Astrocyte (in vitro differentiated cells and primary cell): ENCODE measurements around the gene TRUB2. TPM values are rescaled to one million over a fixed set of nuclear protein-coding genes. Genes with fewer than 3 reads are reported as not detected.
A peak's percentile ranks its signal among the peaks of the same experiment; 100 is the strongest.

ENCODE experiments used
- DNase-seq: peaks from one replicate; pipeline ENCODE4 v3.0.0-alpha.2; 2010; ENCODE audit warnings: low read depth
- FAIRE-seq: peaks from 2 replicates; lab custom pipeline; 2011; peaks lifted over from hg19 to GRCh38; lab: Jason Lieb, UNC
- H2AFZ ChIP-seq: 2 replicates; pipeline ENCODE4 v1.6.0; 2012; ENCODE audit warnings: low read depth, low read length, inconsistent platforms
- H3K27ac ChIP-seq: 2 replicates; pipeline ENCODE4 v1.5.1; 2011; ENCODE audit warnings: low read depth, low read length, inconsistent platforms
- H3K27me3 ChIP-seq: 2 replicates; pipeline ENCODE4 v1.6.0; 2011; ENCODE audit warnings: low read length, inconsistent platforms; ENCODE audit not compliant: insufficient read depth
- H3K36me3 ChIP-seq: 2 replicates; pipeline ENCODE4 v1.5.1; 2011; ENCODE audit warnings: low read length, inconsistent platforms; ENCODE audit not compliant: insufficient read depth
- H3K4me1 ChIP-seq: 2 replicates; pipeline ENCODE4 v1.5.1; 2011; ENCODE audit warnings: low read length, inconsistent platforms; ENCODE audit not compliant: insufficient read depth
- H3K4me2 ChIP-seq: 2 replicates; pipeline ENCODE4 v1.6.0; 2012; ENCODE audit warnings: low read length, inconsistent platforms
- H3K4me3 ChIP-seq: 2 replicates; pipeline ENCODE4 v1.5.1; 2011; ENCODE audit warnings: low read depth, mild to moderate bottlenecking, low read length, inconsistent platforms; ENCODE audit not compliant: insufficient read depth
- H3K79me2 ChIP-seq: 2 replicates; pipeline ENCODE4 v1.6.0; 2012; ENCODE audit warnings: mild to moderate bottlenecking, low read length, inconsistent platforms; ENCODE audit not compliant: insufficient read depth
- H3K9ac ChIP-seq: 2 replicates; pipeline ENCODE4 v1.6.0; 2012; ENCODE audit warnings: mild to moderate bottlenecking, low read length, inconsistent platforms
- H3K9me3 ChIP-seq: 2 replicates; pipeline ENCODE4 v1.5.1; 2012; ENCODE audit warnings: low read depth, mild to moderate bottlenecking, low read length, inconsistent platforms; ENCODE audit not compliant: insufficient read depth
- H4K20me1 ChIP-seq: 2 replicates; pipeline ENCODE4 v1.6.0; 2012; ENCODE audit warnings: low read length, inconsistent platforms; ENCODE audit not compliant: insufficient read depth
- H3K27ac Mint-ChIP-seq: one replicate; pipeline ENCODE4 v1.8.0; 2021; ENCODE audit warnings: mild to moderate bottlenecking, mixed read lengths; ENCODE audit not compliant: unreplicated experiment
- H3K27me3 Mint-ChIP-seq: one replicate; pipeline ENCODE4 v1.8.0; 2021; ENCODE audit warnings: low read depth, mixed read lengths; ENCODE audit not compliant: unreplicated experiment
- H3K36me3 Mint-ChIP-seq: one replicate; pipeline ENCODE4 v1.8.0; 2021; ENCODE audit warnings: low read depth, mixed read lengths; ENCODE audit not compliant: unreplicated experiment
- H3K4me1 Mint-ChIP-seq: one replicate; pipeline ENCODE4 v1.8.0; 2021; ENCODE audit warnings: low read depth, mixed read lengths; ENCODE audit not compliant: unreplicated experiment
- H3K4me3 Mint-ChIP-seq: one replicate; pipeline ENCODE4 v1.8.0; 2021; ENCODE audit warnings: mild to moderate bottlenecking, moderate library complexity, mixed read lengths; ENCODE audit not compliant: unreplicated experiment
- H3K9me3 Mint-ChIP-seq: one replicate; pipeline ENCODE4 v1.8.0; 2021; ENCODE audit warnings: mild to moderate bottlenecking, mixed read lengths; ENCODE audit not compliant: unreplicated experiment
- CTCF ChIP-seq: IDR thresholded peaks from 2 replicates; pipeline ENCODE4 v1.5.1; 2011; ENCODE audit warnings: low read depth, mild to moderate bottlenecking, inconsistent platforms, low read length, moderate library complexity; ENCODE audit not compliant: insufficient read depth
- EZH2 ChIP-seq: IDR thresholded peaks from 2 replicates; pipeline ENCODE4 v1.6.1; 2012; ENCODE audit warnings: mild to moderate bottlenecking, low read length, inconsistent platforms; ENCODE audit not compliant: insufficient read depth
- total RNA-seq: library from RNA; stranded (reverse); gene quantifications from 2 replicates; pipeline ENCODE4 v1.2.1, GENCODE V29; 2021

Gene TRUB2
- total RNA-seq, 1 donor from 2014 or later = 26.6 TPM

GRCh38 chr9:128341435-128341849, 19.2 kb upstream of the TRUB2 start:
- Mint-ChIP-seq H3K36me3 (peaks cover 10% of the 10 kb centered on the region), H3K27ac (peak overlapping the region; percentile 37), H3K4me3 (peak overlapping the region; percentile 94), H3K27me3 (no peaks in the 10 kb centered on the region), H3K9me3 (no peaks in the 10 kb centered on the region), H3K4me1 (no peaks in the 10 kb centered on the region)
- no peak overlapping the region for H3K27ac ChIP-seq
- peak overlapping the region; percentile 78 for H3K9ac ChIP-seq
- H3K4me2 ChIP-seq = peak overlapping the region; percentile 98
- H3K36me3 ChIP-seq = peaks cover 15% of the 10 kb centered on the region
- peak overlapping the region; percentile 62 for H2AFZ ChIP-seq
- no peak for FAIRE-seq
- peak overlapping the region; percentile 71 for H3K4me3 ChIP-seq
- no peaks in the 10 kb centered on the region for H3K27me3 ChIP-seq
- no peak for TF ChIP-seq EZH2
- TF ChIP-seq CTCF = peak; percentile 43
- H3K4me1 ChIP-seq = peaks cover 6% of the 10 kb centered on the region
- peak; percentile 32 for DNase-seq
- H3K9me3 ChIP-seq = no peaks in the 10 kb centered on the region
- peaks cover 7% of the 10 kb centered on the region for H3K79me2 ChIP-seq
- peaks cover 17% of the 10 kb centered on the region for H4K20me1 ChIP-seq

GRCh38 chr9:128340691-128341434, 18.6 kb upstream of the TRUB2 start:
- TF ChIP-seq CTCF (no peak), EZH2 (no peak)
- no peaks in the 10 kb centered on the region for H3K4me1 Mint-ChIP-seq
- peak overlapping the region; percentile 78 for H3K9ac ChIP-seq
- H3K27ac Mint-ChIP-seq = peak overlapping the region; percentile 37
- peak overlapping the region; percentile 98 for H3K4me2 ChIP-seq
- no peaks in the 10 kb centered on the region for H3K9me3 Mint-ChIP-seq
- H3K27ac ChIP-seq = no peak overlapping the region
- FAIRE-seq (no peak), DNase-seq (no peak)
- H2AFZ ChIP-seq = peak overlapping the region; percentile 62
- peaks cover 7% of the 10 kb centered on the region for H3K79me2 ChIP-seq
- H3K27me3 ChIP-seq = no peaks in the 10 kb centered on the region
- peaks cover 15% of the 10 kb centered on the region for H3K36me3 ChIP-seq
- no peaks in the 10 kb centered on the region for H3K9me3 ChIP-seq
- peaks cover 10% of the 10 kb centered on the region for H3K36me3 Mint-ChIP-seq
- H3K4me3 Mint-ChIP-seq = peak overlapping the region; percentile 94
- H4K20me1 ChIP-seq = peaks cover 17% of the 10 kb centered on the region
- H3K4me3 ChIP-seq = peak overlapping the region; percentile 71
- H3K4me1 ChIP-seq = peaks cover 6% of the 10 kb centered on the region
- H3K27me3 Mint-ChIP-seq = no peaks in the 10 kb centered on the region
